HEK293 (cell line): ENCODE results near the gene TMEM252.

ENCODE experiments used
- CTCF ChIA-PET: fragments of 350-600 bp; formaldehyde crosslinking; extraction: SDS; loops from one replicate; lab custom pipeline; 2021; ENCODE audit warnings: antibody characterized with exemption; lab: Yijun Ruan, JAX
- POLR2A ChIA-PET: fragments of 300-600 bp; formaldehyde crosslinking; extraction: SDS; loops from one replicate; lab custom pipeline; 2020; ENCODE audit warnings: antibody characterized with exemption, inconsistent platforms; lab: Yijun Ruan, JAX
- H3K27ac ChIP-seq: fragments of 200-500 bp; sonication (Bioruptor generic); 2 replicates; pipeline ENCODE4 v1.5.1; 2014; ENCODE audit warnings: low read depth, low read length, control low read depth, inconsistent platforms; ENCODE audit errors: extremely low read depth
- H3K36me3 ChIP-seq, 2 experiments: fragments of 200-500 bp in 1 of 2; sonication (Bioruptor generic) in 1 of 2; 1 replicate in 1 of 2; 2 replicates in 1 of 2; pipeline ENCODE4 v1.5.1; 2014 to 2017; ENCODE audit warnings: inconsistent platforms in 2 of 2, low read length in 2 of 2; ENCODE audit not compliant: control insufficient read depth in 2 of 2, insufficient read depth in 1 of 2
- H3K4me1 ChIP-seq: fragments of 200-500 bp; sonication (Bioruptor generic); 2 replicates; pipeline ENCODE4 v1.5.1; 2014; ENCODE audit warnings: mild to moderate bottlenecking, low read length, inconsistent platforms; ENCODE audit not compliant: control insufficient read depth, insufficient read depth
- H3K4me3 ChIP-seq: 2 replicates; pipeline ENCODE4 v1.5.1; 2011; ENCODE audit warnings: low read depth, mild to moderate bottlenecking, control low read depth, low read length, moderate library complexity
- H3K9me3 ChIP-seq: fragments of 200-500 bp; sonication (Bioruptor generic); 2 replicates; pipeline ENCODE4 v1.5.1; 2014; ENCODE audit warnings: low read depth, low read length, inconsistent platforms; ENCODE audit not compliant: control insufficient read depth, insufficient read depth
- HOXA7 ChIP-seq: sonication (generic); formaldehyde crosslinking; IDR thresholded peaks from 2 replicates; pipeline ENCODE4 v1.8.1; 2022; ENCODE audit warnings: missing genetic modification reagents, borderline replicate concordance
- KLF16 ChIP-seq: fragments of 450-650 bp; formaldehyde crosslinking; IDR thresholded peaks from 2 replicates; pipeline ENCODE4 v1.5.1; 2017; ENCODE audit warnings: missing biosample characterization, missing genetic modification characterization
- KLF9 ChIP-seq: fragments of 450-650 bp; formaldehyde crosslinking; IDR thresholded peaks from 2 replicates; pipeline ENCODE4 v1.5.1; 2016; ENCODE audit warnings: missing biosample characterization, missing genetic modification characterization, low read depth
- PRDM10 ChIP-seq: fragments of 450-650 bp; formaldehyde crosslinking; IDR thresholded peaks from 2 replicates; pipeline ENCODE4 v1.5.1; 2016; ENCODE audit warnings: missing biosample characterization, missing genetic modification characterization
- PRDM4 ChIP-seq: fragments of 450-650 bp; formaldehyde crosslinking; IDR thresholded peaks from 2 replicates; pipeline ENCODE4 v1.5.1; 2017; ENCODE audit warnings: missing biosample characterization, missing genetic modification characterization
- REPIN1 ChIP-seq: fragments of 450-650 bp; formaldehyde crosslinking; IDR thresholded peaks from 2 replicates; pipeline ENCODE4 v1.5.1; 2017; ENCODE audit warnings: missing biosample characterization, missing genetic modification characterization, low read depth
- ZBTB21 ChIP-seq: fragments of 450-650 bp; formaldehyde crosslinking; IDR thresholded peaks from 2 replicates; pipeline ENCODE4 v1.5.1; 2017; ENCODE audit warnings: missing biosample characterization, missing genetic modification characterization
- ZNF19 ChIP-seq: fragments of 450-650 bp; formaldehyde crosslinking; IDR thresholded peaks from 2 replicates; pipeline ENCODE4; 2016; ENCODE audit warnings: missing biosample characterization, missing genetic modification characterization, low read depth
- ZNF274 ChIP-seq, 2 experiments: fragments of 200-500 bp in 1 of 2; fragments of 450-650 bp in 1 of 2; sonication (Bioruptor generic) in 1 of 2; formaldehyde crosslinking in 1 of 2; IDR thresholded peaks; 2 replicates each; pipeline versions ENCODE4 v1.5.1 to v1.6.1; 2014 to 2016; ENCODE audit warnings: borderline replicate concordance in 1 of 2, inconsistent platforms in 1 of 2, low read length in 1 of 2, missing biosample characterization in 1 of 2, missing genetic modification characterization in 1 of 2
- ZNF394 ChIP-seq: fragments of 450-650 bp; formaldehyde crosslinking; IDR thresholded peaks from 2 replicates; pipeline ENCODE4 v1.5.1; 2016; ENCODE audit warnings: missing biosample characterization, missing genetic modification characterization, mild to moderate bottlenecking, moderate library complexity, borderline replicate concordance
- ZNF510 ChIP-seq: fragments of 450-650 bp; formaldehyde crosslinking; IDR thresholded peaks from 2 replicates; pipeline ENCODE4 v1.5.1; 2018; ENCODE audit warnings: mild to moderate bottlenecking, missing genetic modification characterization, missing biosample characterization; ENCODE audit not compliant: insufficient replicate concordance
- ZNF626 ChIP-seq: fragments of 450-650 bp; sonication (Bioruptor Pico); formaldehyde crosslinking; IDR thresholded peaks from 2 replicates; pipeline ENCODE4 v1.5.1; 2018; ENCODE audit warnings: missing biosample characterization, missing genetic modification characterization, inconsistent platforms
- ZNF629 ChIP-seq: fragments of 450-650 bp; formaldehyde crosslinking; IDR thresholded peaks from 2 replicates; pipeline ENCODE4 v1.5.1; 2017; ENCODE audit warnings: missing biosample characterization, missing genetic modification characterization
- ZNF639 ChIP-seq: fragments of 450-650 bp; formaldehyde crosslinking; IDR thresholded peaks from 2 replicates; pipeline ENCODE4 v1.5.1; 2016; ENCODE audit warnings: missing biosample characterization, missing genetic modification characterization
- ZNF645 ChIP-seq: fragments of 450-650 bp; formaldehyde crosslinking; IDR thresholded peaks from 2 replicates; pipeline ENCODE4; 2016; ENCODE audit warnings: missing biosample characterization, missing genetic modification characterization
- ZNF830 ChIP-seq: fragments of 450-650 bp; IDR thresholded peaks from 2 replicates; pipeline ENCODE4 v1.5.0; 2018; ENCODE audit warnings: missing biosample characterization, missing genetic modification characterization, low read depth, mild to moderate bottlenecking, moderate library complexity
- TF ChIP-seq, protein P1 (sequence below): fragments of 450-650 bp; formaldehyde crosslinking; conservative IDR thresholded peaks from 2 replicates; pipeline ENCODE4 v1.5.1; 2016; ENCODE audit warnings: low read depth, missing biosample characterization, missing genetic modification characterization

Gene TMEM252

GRCh38 chr9:68577774-68578591 lies 37.3 kb upstream of the TMEM252 start:
- Histone ChIP-seq H3K4me1 (no peaks in the 10 kb centered on the region), H3K36me3 (no peaks in the 10 kb centered on the region), H3K27ac (no peak overlapping the region)
- TF ChIP-seq KLF16 (no peak), ZNF510 (tag by site-specific recombination) (no peak), KLF9 (tag by site-specific recombination) (no peak)
- TF ChIP-seq, all 188 proteins: peak for 0
- H3K9me3 ChIP-seq, result no peaks in the 10 kb centered on the region
- ChIA-PET CTCF (interaction anchor here (0.5 to 4.0 kb wide), 2 partner anchors 10 to 235 kb away, joined by 5 to 14 read pairs; no protein-coding TSS in a partner anchor), POLR2A (no interaction called here)
- no peak overlapping the region for H3K4me3 ChIP-seq

- Histone ChIP-seq H3K27ac (no peak overlapping the region), H3K9me3 (no peaks in the 10 kb centered on the region), H3K36me3 (no peaks in the 10 kb centered on the region), H3K4me3 (no peak overlapping the region), H3K4me1 (no peaks in the 10 kb centered on the region)
- POLR2A ChIA-PET, result no interaction called here
- CTCF ChIA-PET, result interaction anchor here (0.6 to 1.7 kb wide), 2 partner anchors 14 to 625 kb away, joined by 3 to 4 read pairs; no protein-coding TSS in a partner anchor
- TF ChIP-seq HOXA7 (CRISPR knock-in tag), result no peak
- TF ChIP-seq ZBTB21, result no peak
- no peak for TF ChIP-seq ZNF830 (tag by site-specific recombination)
- TF ChIP-seq, protein P1, sequence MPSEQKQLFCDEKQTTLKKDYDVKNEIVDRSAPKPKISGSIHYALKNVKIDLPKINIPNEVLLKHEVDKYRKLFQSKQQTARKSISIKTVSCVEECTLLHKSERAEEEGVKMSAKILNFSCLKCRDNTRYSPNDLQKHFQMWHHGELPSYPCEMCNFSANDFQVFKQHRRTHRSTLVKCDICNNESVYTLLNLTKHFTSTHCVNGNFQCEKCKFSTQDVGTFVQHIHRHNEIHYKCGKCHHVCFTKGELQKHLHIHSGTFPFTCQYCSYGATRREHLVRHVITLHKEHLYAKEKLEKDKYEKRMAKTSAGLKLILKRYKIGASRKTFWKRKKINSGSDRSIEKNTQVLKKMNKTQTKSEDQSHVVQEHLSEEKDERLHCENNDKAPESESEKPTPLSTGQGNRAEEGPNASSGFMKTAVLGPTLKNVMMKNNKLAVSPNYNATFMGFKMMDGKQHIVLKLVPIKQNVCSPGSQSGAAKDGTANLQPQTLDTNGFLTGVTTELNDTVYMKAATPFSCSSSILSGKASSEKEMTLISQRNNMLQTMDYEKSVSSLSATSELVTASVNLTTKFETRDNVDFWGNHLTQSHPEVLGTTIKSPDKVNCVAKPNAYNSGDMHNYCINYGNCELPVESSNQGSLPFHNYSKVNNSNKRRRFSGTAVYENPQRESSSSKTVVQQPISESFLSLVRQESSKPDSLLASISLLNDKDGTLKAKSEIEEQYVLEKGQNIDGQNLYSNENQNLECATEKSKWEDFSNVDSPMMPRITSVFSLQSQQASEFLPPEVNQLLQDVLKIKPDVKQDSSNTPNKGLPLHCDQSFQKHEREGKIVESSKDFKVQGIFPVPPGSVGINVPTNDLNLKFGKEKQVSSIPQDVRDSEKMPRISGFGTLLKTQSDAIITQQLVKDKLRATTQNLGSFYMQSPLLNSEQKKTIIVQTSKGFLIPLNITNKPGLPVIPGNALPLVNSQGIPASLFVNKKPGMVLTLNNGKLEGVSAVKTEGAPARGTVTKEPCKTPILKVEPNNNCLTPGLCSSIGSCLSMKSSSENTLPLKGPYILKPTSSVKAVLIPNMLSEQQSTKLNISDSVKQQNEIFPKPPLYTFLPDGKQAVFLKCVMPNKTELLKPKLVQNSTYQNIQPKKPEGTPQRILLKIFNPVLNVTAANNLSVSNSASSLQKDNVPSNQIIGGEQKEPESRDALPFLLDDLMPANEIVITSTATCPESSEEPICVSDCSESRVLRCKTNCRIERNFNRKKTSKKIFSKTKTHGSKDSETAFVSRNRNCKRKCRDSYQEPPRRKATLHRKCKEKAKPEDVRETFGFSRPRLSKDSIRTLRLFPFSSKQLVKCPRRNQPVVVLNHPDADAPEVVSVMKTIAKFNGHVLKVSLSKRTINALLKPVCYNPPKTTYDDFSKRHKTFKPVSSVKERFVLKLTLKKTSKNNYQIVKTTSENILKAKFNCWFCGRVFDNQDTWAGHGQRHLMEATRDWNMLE (tag by site-specific recombination), result no peak
- no peak for TF ChIP-seq ZNF639 (tag by site-specific recombination)
- no peak for TF ChIP-seq ZNF629
- TF ChIP-seq PRDM4, result no peak
- TF ChIP-seq ZNF645 (tag by site-specific recombination), result no peak
- no peak for TF ChIP-seq PRDM10 (tag by site-specific recombination)
- no peak for TF ChIP-seq ZNF19
- TF ChIP-seq ZNF274 (IDR thresholded peaks at IDR 0.05; ENCODE audit: low read length), result no peak
- no peak for TF ChIP-seq ZNF274 (tag by site-specific recombination; IDR thresholded peaks at IDR 0.05; ENCODE audit: borderline replicate concordance)
- TF ChIP-seq ZNF394 (tag by site-specific recombination), result no peak
- no peak for TF ChIP-seq REPIN1
- TF ChIP-seq ZNF626 (tag by site-specific recombination), result no peak
Observed at GRCh38 chr9:68575817-68576216, 35.1 kb upstream of the TMEM252 start.
